Gastrocnemius medialis (tissue), 4 donors: ENCODE data around the gene SWAP70.

ENCODE experiments used
- CTCF ChIP-seq, 5 experiments: fragments of 450-650 bp in 3 of 5; fragments of 200-600 bp in 2 of 5; sonication (generic) in 2 of 5; IDR thresholded peaks in 4 of 5; conservative IDR thresholded peaks in 1 of 5; 1 replicate in 4 of 5; 2 replicates in 1 of 5; pipeline ENCODE4 v1.5.1; 2016 to 2019; ENCODE audit warnings: antibody characterized with exemption in 5 of 5, mild to moderate bottlenecking in 3 of 5, moderate library complexity in 3 of 5
- POLR2A ChIP-seq, 2 donors: fragments of 450-650 bp; IDR thresholded peaks; one replicate each; pipeline ENCODE4 v1.6.1; 2017; ENCODE audit warnings: antibody characterized with exemption in 2 of 2, mild to moderate bottlenecking in 2 of 2, moderate library complexity in 2 of 2

- TF ChIP-seq CTCF (IDR thresholded peaks at IDR 0.05 in 4 of 5, conservative IDR thresholded peaks at IDR 0.05 in 1 of 5) (no peak), POLR2A (IDR thresholded peaks at IDR 0.05) (no peak)
These were observed 45.9 kb upstream of the SWAP70 start for GRCh38 chr11:9617940-9618339.
